Activated CD4-positive, alpha-beta memory T cell treated with anti-CD3 and anti-CD28 coated beads for 36 hours (primary cell): ENCODE results near the gene PPFIA4. TPM values are rescaled to one million over a fixed set of nuclear protein-coding genes. Genes with fewer than 3 reads are reported as not detected.

Experiments
- CTCF ChIA-PET: fragments of 350-600 bp; sonication (Branson Sonifier 250); formaldehyde crosslinking; loops from one replicate; lab custom pipeline; 2021; ENCODE audit warnings: antibody characterized with exemption, inconsistent platforms; lab: Charles Lee
- POLR2A ChIA-PET: fragments of 350-600 bp; sonication (Branson Sonifier 250); formaldehyde crosslinking; loops from one replicate; lab custom pipeline; 2021; ENCODE audit warnings: antibody characterized with exemption; lab: Charles Lee
- DNase-seq: peaks from one replicate; pipeline ENCODE4 v3.0.0-alpha.2; 2020
- H3K27ac Mint-ChIP-seq: one replicate; pipeline ENCODE4 v1.8.0; 2021; ENCODE audit warnings: mixed read lengths
- H3K27me3 Mint-ChIP-seq: one replicate; pipeline ENCODE4 v1.8.0; 2021; ENCODE audit warnings: mixed read lengths
- H3K36me3 Mint-ChIP-seq: one replicate; pipeline ENCODE4 v1.8.0; 2021; ENCODE audit warnings: mixed read lengths
- H3K4me1 Mint-ChIP-seq: one replicate; pipeline ENCODE4 v1.8.0; 2021; ENCODE audit warnings: low read depth, mixed read lengths
- H3K4me3 Mint-ChIP-seq: one replicate; pipeline ENCODE4 v1.8.0; 2021; ENCODE audit warnings: mild to moderate bottlenecking, mixed read lengths
- H3K9me3 Mint-ChIP-seq: one replicate; pipeline ENCODE4 v1.8.0; 2021; ENCODE audit warnings: mixed read lengths
- intact Hi-C: fragments of 100-400 bp; cut with micrococcal nuclease; formaldehyde crosslinking; loops from one replicate; pipeline ENCODE4 v1.15.1; 2023
- total RNA-seq, 2 experiments: library from RNA; stranded (reverse); gene quantifications; one replicate each; pipeline ENCODE4 v1.2.3, GENCODE V29; 2021

Gene PPFIA4
- total RNA-seq, 2 experiments from 2014 or later = 16.7 to 21.4 TPM

GRCh38 chr1:203043830-203044545 is 17.7 kb downstream of the PPFIA4 start:
- Mint-ChIP-seq H3K36me3 (peaks cover 3% of the 10 kb centered on the region), H3K9me3 (no peaks in the 10 kb centered on the region), H3K27ac (no peak overlapping the region), H3K27me3 (peaks cover 3% of the 10 kb centered on the region), H3K4me1 (no peaks in the 10 kb centered on the region), H3K4me3 (no peak overlapping the region)
- intact Hi-C loops = no loop called here
- no peak for DNase-seq
- CTCF ChIA-PET = interaction anchor here (10.6 kb wide), 1 partner anchor 172 kb away, joined by 248 read pairs; no protein-coding TSS in a partner anchor
- POLR2A ChIA-PET = no interaction called here

- H3K4me1 Mint-ChIP-seq = no peaks in the 10 kb centered on the region
- ChIA-PET CTCF (interaction anchor here (1.7 kb wide), 1 partner anchor 223 kb away, joined by 5 read pairs; no protein-coding TSS in a partner anchor), POLR2A (no interaction called here)
- H3K36me3 Mint-ChIP-seq = peaks cover 3% of the 10 kb centered on the region
- H3K4me3 Mint-ChIP-seq = no peak overlapping the region
- no peaks in the 10 kb centered on the region for H3K9me3 Mint-ChIP-seq
- intact Hi-C loops = no loop called here
- DNase-seq = no peak
- no peak overlapping the region for H3K27ac Mint-ChIP-seq
- no peaks in the 10 kb centered on the region for H3K27me3 Mint-ChIP-seq
Measured at GRCh38 chr1:203044546-203045250, 18.4 kb downstream of the PPFIA4 start.

GRCh38 chr1:203045336-203045735 is 19.0 kb downstream of the PPFIA4 start:
- H3K27me3 Mint-ChIP-seq = peaks cover 3% of the 10 kb centered on the region
- POLR2A ChIA-PET = no interaction called here
- intact Hi-C loops = no loop called here
- no peak for DNase-seq
- no peaks in the 10 kb centered on the region for H3K9me3 Mint-ChIP-seq
- H3K27ac Mint-ChIP-seq = no peak overlapping the region
- H3K36me3 Mint-ChIP-seq = peaks cover 3% of the 10 kb centered on the region
- H3K4me3 Mint-ChIP-seq = no peak overlapping the region
- no peaks in the 10 kb centered on the region for H3K4me1 Mint-ChIP-seq
- CTCF ChIA-PET = interaction anchor here (1.4 to 1.7 kb wide), 2 partner anchors 171 to 222 kb away, joined by 3 to 5 read pairs; no protein-coding TSS in a partner anchor

GRCh38 chr1:203045821-203046594 is 19.7 kb downstream of the PPFIA4 start:
- H3K36me3 Mint-ChIP-seq = peaks cover 3% of the 10 kb centered on the region
- no peak overlapping the region for H3K27ac Mint-ChIP-seq
- H3K27me3 Mint-ChIP-seq = peaks cover 3% of the 10 kb centered on the region
- no peaks in the 10 kb centered on the region for H3K9me3 Mint-ChIP-seq
- no peaks in the 10 kb centered on the region for H3K4me1 Mint-ChIP-seq
- no peak overlapping the region for H3K4me3 Mint-ChIP-seq
- intact Hi-C loops = no loop called here
- CTCF ChIA-PET = interaction anchor here (0.8 to 1.7 kb wide), 3 partner anchors 170 to 297 kb away, joined by 3 to 5 read pairs (median 3); no protein-coding TSS in a partner anchor
- POLR2A ChIA-PET = no interaction called here
- DNase-seq = no peak

- CTCF ChIA-PET = interaction anchor here (0.8 to 2.0 kb wide), 3 partner anchors 8 to 296 kb away, joined by 3 to 9 read pairs (median 4); no protein-coding TSS in a partner anchor
- POLR2A ChIA-PET = interaction anchor here (0.6 kb wide), 1 partner anchor 79 kb away, joined by 3 read pairs; no protein-coding TSS in a partner anchor
- no peak overlapping the region for H3K4me3 Mint-ChIP-seq
- H3K9me3 Mint-ChIP-seq = no peaks in the 10 kb centered on the region
- peaks cover 3% of the 10 kb centered on the region for H3K36me3 Mint-ChIP-seq
- no peak for DNase-seq
- no peaks in the 10 kb centered on the region for H3K4me1 Mint-ChIP-seq
- no peak overlapping the region for H3K27ac Mint-ChIP-seq
- H3K27me3 Mint-ChIP-seq = peaks cover 8% of the 10 kb centered on the region
- intact Hi-C loops = no loop called here
Measured at GRCh38 chr1:203046984-203047630, 20.8 kb downstream of the PPFIA4 start.

- no peak overlapping the region for H3K27ac Mint-ChIP-seq
- H3K9me3 Mint-ChIP-seq = no peaks in the 10 kb centered on the region
- ChIA-PET CTCF (interaction anchor here (2.0 kb wide), 1 partner anchor 9 kb away, joined by 9 read pairs; no protein-coding TSS in a partner anchor), POLR2A (interaction anchor here (0.6 kb wide), 1 partner anchor 80 kb away, joined by 3 read pairs; no protein-coding TSS in a partner anchor)
- H3K4me3 Mint-ChIP-seq = no peak overlapping the region
- peaks cover 8% of the 10 kb centered on the region for H3K27me3 Mint-ChIP-seq
- no peak for DNase-seq
- no peaks in the 10 kb centered on the region for H3K4me1 Mint-ChIP-seq
- H3K36me3 Mint-ChIP-seq = peaks cover 3% of the 10 kb centered on the region
- intact Hi-C loops = no loop called here
Measured at GRCh38 chr1:203048086-203048485, 21.8 kb downstream of the PPFIA4 start.

GRCh38 chr1:203048555-203049051 is 22.3 kb downstream of the PPFIA4 start:
- Mint-ChIP-seq H3K27me3 (peaks cover 8% of the 10 kb centered on the region), H3K9me3 (no peaks in the 10 kb centered on the region), H3K36me3 (peaks cover 3% of the 10 kb centered on the region), H3K4me3 (no peak overlapping the region), H3K27ac (no peak overlapping the region), H3K4me1 (no peaks in the 10 kb centered on the region)
- CTCF ChIA-PET = interaction anchor here (2.0 kb wide), 1 partner anchor 9 kb away, joined by 9 read pairs; no protein-coding TSS in a partner anchor
- intact Hi-C loops = no loop called here
- no peak for DNase-seq
- POLR2A ChIA-PET = no interaction called here

GRCh38 chr1:203049077-203049476 is 22.8 kb downstream of the PPFIA4 start:
- ChIA-PET CTCF (no interaction called here), POLR2A (no interaction called here)
- no peaks in the 10 kb centered on the region for H3K4me1 Mint-ChIP-seq

GRCh38 chr1:203049576-203050180 is 23.4 kb downstream of the PPFIA4 start:
- H3K27me3 Mint-ChIP-seq = peaks cover 8% of the 10 kb centered on the region
- intact Hi-C loops = no loop called here
- no peaks in the 10 kb centered on the region for H3K9me3 Mint-ChIP-seq
- CTCF ChIA-PET = interaction anchor here (1.8 kb wide), 1 partner anchor 10 kb away, joined by 6 read pairs; no protein-coding TSS in a partner anchor
- no peak overlapping the region for H3K4me3 Mint-ChIP-seq
- H3K27ac Mint-ChIP-seq = no peak overlapping the region
- no peak for DNase-seq
- H3K36me3 Mint-ChIP-seq = peaks cover 3% of the 10 kb centered on the region
- POLR2A ChIA-PET = no interaction called here
- no peaks in the 10 kb centered on the region for H3K4me1 Mint-ChIP-seq

More at GRCh38 chr1:203049077-203049476, 22.8 kb downstream of the PPFIA4 start:
- DNase-seq = no peak
- peaks cover 3% of the 10 kb centered on the region for H3K36me3 Mint-ChIP-seq
- H3K27me3 Mint-ChIP-seq = peaks cover 8% of the 10 kb centered on the region
- H3K4me3 Mint-ChIP-seq = no peak overlapping the region
- intact Hi-C loops = no loop called here
- no peak overlapping the region for H3K27ac Mint-ChIP-seq
- H3K9me3 Mint-ChIP-seq = no peaks in the 10 kb centered on the region

GRCh38 chr1:203050826-203051225 is 24.5 kb downstream of the PPFIA4 start:
- Mint-ChIP-seq H3K9me3 (no peaks in the 10 kb centered on the region), H3K36me3 (peaks cover 3% of the 10 kb centered on the region), H3K27me3 (peaks cover 8% of the 10 kb centered on the region), H3K27ac (no peak overlapping the region), H3K4me1 (no peaks in the 10 kb centered on the region), H3K4me3 (no peak overlapping the region)
- POLR2A ChIA-PET = no interaction called here
- intact Hi-C loops = no loop called here
- CTCF ChIA-PET = interaction anchor here (1.8 kb wide), 1 partner anchor 11 kb away, joined by 6 read pairs; no protein-coding TSS in a partner anchor
- no peak for DNase-seq
